Ectodermal cell (in vitro differentiated cells): Measurements from ENCODE around the gene DMAP1. TPM values are rescaled to one million over a fixed set of nuclear protein-coding genes. Genes with fewer than 3 reads are reported as not detected.
"Not testable (repeated sequence)": the region's sequence is repeated elsewhere in the genome, so short reads cannot be mapped to it uniquely, and the experiment has no call there.

Experiments
- H3K27ac ChIP-seq: 2 replicates; pipeline ENCODE4 v1.7.0; 2013; ENCODE audit warnings: mild to moderate bottlenecking, low read depth, low read length; ENCODE audit not compliant: insufficient read depth, poor library complexity, severe bottlenecking
- H3K27me3 ChIP-seq: 2 replicates; pipeline ENCODE4 v1.7.0; 2013; ENCODE audit warnings: mild to moderate bottlenecking, low read length; ENCODE audit not compliant: insufficient read depth, control insufficient read depth, poor library complexity, severe bottlenecking
- H3K36me3 ChIP-seq: one replicate; pipeline ENCODE4 v1.7.0; 2013; ENCODE audit warnings: low read length; ENCODE audit not compliant: control insufficient read depth, insufficient read depth
- H3K4me1 ChIP-seq: one replicate; pipeline ENCODE4 v1.7.0; 2013; ENCODE audit warnings: low read length; ENCODE audit not compliant: control insufficient read depth, insufficient read depth
- H3K4me3 ChIP-seq: 2 replicates; pipeline ENCODE4 v1.7.0; 2013; ENCODE audit warnings: low read depth, low read length, control low read depth; ENCODE audit not compliant: insufficient read depth
- H3K9me3 ChIP-seq: 2 replicates; pipeline ENCODE4 v1.7.0; 2013; ENCODE audit warnings: mild to moderate bottlenecking, low read length, moderate library complexity; ENCODE audit not compliant: control insufficient read depth
- WGBS, 2 experiments: methylation state at CpG; one replicate each; pipeline ENCODE4 v1.1.7; 2013; ENCODE audit warnings: missing lambda C conversion rate in 2 of 2; 5-methylcytosine and 5-hydroxymethylcytosine counted together
- polyA plus RNA-seq, 4 experiments: library from polyadenylated mRNA; stranded (reverse); fragments of 50-300 nt; gene quantifications; one replicate each; pipeline ENCODE4 v1.2.3, GENCODE V29; 2013

The DMAP1 gene
- polyA plus RNA-seq (2013, experiment 1 of 4): 54.6 TPM
- 59.0 TPM for polyA plus RNA-seq (2013, experiment 2 of 4)
- polyA plus RNA-seq (2013, experiment 3 of 4): 50.2 TPM
- polyA plus RNA-seq (2013, experiment 4 of 4): 51.9 TPM

GRCh38 chr1:44213222-44214112, at the start of gene DMAP1:
Gene DMAP1, plus strand, starts transcription at chr1:44213471. Its CDS starts 283 bp downstream, at chr1:44213754.
- WGBS, 2 experiments: 1 to 2% methylated on average over 44 of the region's 44 CpGs

GRCh38 chr1:44168520-44169098, 44.7 kb upstream of the DMAP1 start:
- no peaks in the 10 kb centered on the region for H3K27me3 ChIP-seq
- H3K27ac ChIP-seq: no peak overlapping the region
- H3K4me1 ChIP-seq: no peaks in the 10 kb centered on the region
- WGBS, 2 experiments: 95 to 97% methylated on average over 5 of the region's 5 CpGs
- H3K36me3 ChIP-seq: no peaks in the 10 kb centered on the region
- no peak overlapping the region for H3K4me3 ChIP-seq
- no peaks in the 10 kb centered on the region for H3K9me3 ChIP-seq

More at GRCh38 chr1:44213222-44214112, at the start of gene DMAP1:
- Histone ChIP-seq H3K4me3 (peak within 1 kb of the TSS; percentile 68), H3K27me3 (peaks cover 3% of the 10 kb centered on the region), H3K27ac (no peak within 1 kb of the TSS), H3K9me3 (no peaks in the 10 kb centered on the region), H3K4me1 (peaks cover 4% of the 10 kb centered on the region), H3K36me3 (peaks cover 23% of the 10 kb centered on the region)

- WGBS, 2 experiments: 96 to 98% methylated on average over 3 of the region's 3 CpGs
- Histone ChIP-seq H3K4me1 (no peaks in the 10 kb centered on the region), H3K27ac (no peak overlapping the region), H3K9me3 (no peaks in the 10 kb centered on the region), H3K4me3 (no peak overlapping the region), H3K36me3 (no peaks in the 10 kb centered on the region), H3K27me3 (no peaks in the 10 kb centered on the region)
These were observed 42.9 kb upstream of the DMAP1 start for GRCh38 chr1:44170281-44170823.

- WGBS, 2 experiments: 86 to 92% methylated on average over 1 of the region's 1 CpG
- Histone ChIP-seq H3K27me3 (no peaks in the 10 kb centered on the region), H3K9me3 (no peaks in the 10 kb centered on the region), H3K4me3 (no peak overlapping the region), H3K27ac (no peak overlapping the region), H3K4me1 (no peaks in the 10 kb centered on the region), H3K36me3 (no peaks in the 10 kb centered on the region)
These were observed 38.6 kb upstream of the DMAP1 start for GRCh38 chr1:44174630-44175029.

- Histone ChIP-seq H3K4me3 (no peak overlapping the region), H3K27ac (no peak overlapping the region), H3K4me1 (no peaks in the 10 kb centered on the region), H3K9me3 (no peaks in the 10 kb centered on the region), H3K27me3 (no peaks in the 10 kb centered on the region), H3K36me3 (no peaks in the 10 kb centered on the region)
- 85 to 92% methylated on average over 8 of the region's 8 CpGs for WGBS, 2 experiments
These were observed 12.9 kb upstream of the DMAP1 start for GRCh38 chr1:44200336-44200735.

- not testable (repeated sequence) for H3K27ac ChIP-seq, H3K4me3 ChIP-seq, H3K4me1 ChIP-seq, H3K9me3 ChIP-seq, H3K36me3 ChIP-seq, H3K27me3 ChIP-seq
- WGBS, 2 experiments: 83% methylated on average over 1 of the region's 5 CpGs; no CpG with 5 or more reads in 1 of the 2 experiments
These were observed 6.7 kb upstream of the DMAP1 start for GRCh38 chr1:44206545-44206944.

- Histone ChIP-seq H3K27ac (no peak overlapping the region), H3K9me3 (no peaks in the 10 kb centered on the region), H3K36me3 (no peaks in the 10 kb centered on the region), H3K27me3 (peaks cover 3% of the 10 kb centered on the region), H3K4me1 (no peaks in the 10 kb centered on the region), H3K4me3 (no peak overlapping the region)
These were observed 5.0 kb upstream of the DMAP1 start for GRCh38 chr1:44208226-44208625.

GRCh38 chr1:44210595-44210994, 2.7 kb upstream of the DMAP1 start:
- H3K27me3 ChIP-seq: peaks cover 3% of the 10 kb centered on the region
- 67 to 100% methylated on average over 1 of the region's 1 CpG for WGBS, 2 experiments
- no peak overlapping the region for H3K4me3 ChIP-seq
- peaks cover 3% of the 10 kb centered on the region for H3K36me3 ChIP-seq
- H3K27ac ChIP-seq: no peak overlapping the region
- peaks cover 4% of the 10 kb centered on the region for H3K4me1 ChIP-seq
- no peaks in the 10 kb centered on the region for H3K9me3 ChIP-seq

GRCh38 chr1:44212355-44213221, 683 bp upstream of the DMAP1 start:
- Histone ChIP-seq H3K27ac (no peak overlapping the region), H3K36me3 (peaks cover 16% of the 10 kb centered on the region)
- WGBS, 2 experiments: 76 to 79% methylated on average over 9 of the region's 9 CpGs

More at GRCh38 chr1:44212355-44213221, 683 bp upstream of the DMAP1 start:
- Histone ChIP-seq H3K4me3 (peak overlapping the region; percentile 68), H3K4me1 (peaks cover 4% of the 10 kb centered on the region), H3K27me3 (peaks cover 3% of the 10 kb centered on the region), H3K9me3 (no peaks in the 10 kb centered on the region)
